ENCODE measurements around the gene PLA2G2E.

Gene PLA2G2E

GRCh38 chr1:19909971-19910370 lies 13.4 kb downstream of the PLA2G2E start:
- no peak overlapping the region for H3K4me3 ChIP-seq (ENCODE audit: low read length)
- H3K36me3 ChIP-seq (ENCODE audit: control insufficient read depth, insufficient read depth, low read length), result peaks cover 21% of the 10 kb centered on the region; the same call in 1 of the 2 replicates

GRCh38 chr1:19909392-19909791 lies 14.0 kb downstream of the PLA2G2E start:
- H3K4me1 ChIP-seq (ENCODE audit: control insufficient read depth, insufficient read depth, low read length), result no peaks in the 10 kb centered on the region
- no CpG with 5 or more reads among the region's 5 CpGs for WGBS (ENCODE audit: insufficient coverage, insufficient read length)
- H3K27me3 ChIP-seq (ENCODE audit: control insufficient read depth, insufficient read depth, low read length), result no peaks in the 10 kb centered on the region
- DNase-seq (ENCODE audit: low read depth, low spot score), result no peak
- H3K9me3 ChIP-seq (ENCODE audit: control insufficient read depth, insufficient read depth, low read length), result no peaks in the 10 kb centered on the region
- H3K27ac ChIP-seq (ENCODE audit: low read length), result no peak overlapping the region
- H3K4me3 ChIP-seq (ENCODE audit: low read length), result no peak overlapping the region
- H3K36me3 ChIP-seq (ENCODE audit: control insufficient read depth, insufficient read depth, low read length), result peaks cover 21% of the 10 kb centered on the region; the same call in 1 of the 2 replicates

More at GRCh38 chr1:19909971-19910370, 13.4 kb downstream of the PLA2G2E start:
- DNase-seq (ENCODE audit: low read depth, low spot score), result no peak
- Histone ChIP-seq H3K27me3 (ENCODE audit: control insufficient read depth, insufficient read depth, low read length) (no peaks in the 10 kb centered on the region), H3K4me1 (ENCODE audit: control insufficient read depth, insufficient read depth, low read length) (no peaks in the 10 kb centered on the region), H3K27ac (ENCODE audit: low read length) (no peak overlapping the region), H3K9me3 (ENCODE audit: control insufficient read depth, insufficient read depth, low read length) (no peaks in the 10 kb centered on the region)
- WGBS (ENCODE audit: insufficient coverage, insufficient read length), result 100% methylated on average over 1 of the region's 3 CpGs

GRCh38 chr1:19907456-19907855 lies 16.0 kb downstream of the PLA2G2E start:
- H3K4me3 ChIP-seq (ENCODE audit: low read length), result no peak overlapping the region
- no peaks in the 10 kb centered on the region for H3K4me1 ChIP-seq (ENCODE audit: control insufficient read depth, insufficient read depth, low read length)
- H3K9me3 ChIP-seq (ENCODE audit: control insufficient read depth, insufficient read depth, low read length), result no peaks in the 10 kb centered on the region
- H3K27me3 ChIP-seq (ENCODE audit: control insufficient read depth, insufficient read depth, low read length), result no peaks in the 10 kb centered on the region
- no peak overlapping the region for H3K27ac ChIP-seq (ENCODE audit: low read length)
- peaks cover 22% of the 10 kb centered on the region; the same call in 1 of the 2 replicates for H3K36me3 ChIP-seq (ENCODE audit: control insufficient read depth, insufficient read depth, low read length)
- no peak for DNase-seq (ENCODE audit: low read depth, low spot score)
- no CpG with 5 or more reads among the region's 13 CpGs for WGBS (ENCODE audit: insufficient coverage, insufficient read length)

GRCh38 chr1:19903621-19904020 lies 19.8 kb downstream of the PLA2G2E start:
- Histone ChIP-seq H3K9me3 (ENCODE audit: control insufficient read depth, insufficient read depth, low read length) (no peaks in the 10 kb centered on the region), H3K27me3 (ENCODE audit: control insufficient read depth, insufficient read depth, low read length) (no peaks in the 10 kb centered on the region), H3K4me1 (ENCODE audit: control insufficient read depth, insufficient read depth, low read length) (no peaks in the 10 kb centered on the region), H3K4me3 (ENCODE audit: low read length) (no peak overlapping the region), H3K27ac (ENCODE audit: low read length) (no peak overlapping the region), H3K36me3 (ENCODE audit: control insufficient read depth, insufficient read depth, low read length) (peaks cover 19% of the 10 kb centered on the region; the same call in 1 of the 2 replicates)
- WGBS (ENCODE audit: insufficient coverage, insufficient read length), result no CpG with 5 or more reads among the region's 7 CpGs
- no peak for DNase-seq (ENCODE audit: low read depth, low spot score)

GRCh38 chr1:19901653-19902052 lies 21.8 kb downstream of the PLA2G2E start:
- peaks cover 16% of the 10 kb centered on the region; the same call in 1 of the 2 replicates for H3K36me3 ChIP-seq (ENCODE audit: control insufficient read depth, insufficient read depth, low read length)
- H3K27me3 ChIP-seq (ENCODE audit: control insufficient read depth, insufficient read depth, low read length), result no peaks in the 10 kb centered on the region
- no peaks in the 10 kb centered on the region for H3K4me1 ChIP-seq (ENCODE audit: control insufficient read depth, insufficient read depth, low read length)
- no peak overlapping the region for H3K27ac ChIP-seq (ENCODE audit: low read length)
- WGBS (ENCODE audit: insufficient coverage, insufficient read length), result no CpG with 5 or more reads among the region's 1 CpG
- DNase-seq (ENCODE audit: low read depth, low spot score), result no peak
- no peak overlapping the region for H3K4me3 ChIP-seq (ENCODE audit: low read length)
- no peaks in the 10 kb centered on the region for H3K9me3 ChIP-seq (ENCODE audit: control insufficient read depth, insufficient read depth, low read length)

- Histone ChIP-seq H3K27ac (ENCODE audit: low read length) (no peak overlapping the region), H3K27me3 (ENCODE audit: control insufficient read depth, insufficient read depth, low read length) (no peaks in the 10 kb centered on the region), H3K4me1 (ENCODE audit: control insufficient read depth, insufficient read depth, low read length) (no peaks in the 10 kb centered on the region), H3K9me3 (ENCODE audit: control insufficient read depth, insufficient read depth, low read length) (no peaks in the 10 kb centered on the region), H3K4me3 (ENCODE audit: low read length) (no peak overlapping the region), H3K36me3 (ENCODE audit: control insufficient read depth, insufficient read depth, low read length) (peaks cover 18% of the 10 kb centered on the region; the same call in 1 of the 2 replicates)
- no CpG with 5 or more reads among the region's 5 CpGs for whole genome bisulfite sequencing (ENCODE audit: insufficient coverage, insufficient read length)
- DNase-seq (ENCODE audit: low read depth, low spot score), result no peak
These were observed 29.2 kb downstream of the PLA2G2E start for GRCh38 chr1:19894218-19894617.

- no peaks in the 10 kb centered on the region for H3K9me3 ChIP-seq (ENCODE audit: control insufficient read depth, insufficient read depth, low read length)
- WGBS (ENCODE audit: insufficient coverage, insufficient read length), result no CpG with 5 or more reads among the region's 3 CpGs
- DNase-seq (ENCODE audit: low read depth, low spot score), result no peak
- no peaks in the 10 kb centered on the region for H3K27me3 ChIP-seq (ENCODE audit: control insufficient read depth, insufficient read depth, low read length)
- no peak overlapping the region for H3K4me3 ChIP-seq (ENCODE audit: low read length)
- H3K36me3 ChIP-seq (ENCODE audit: control insufficient read depth, insufficient read depth, low read length), result peaks cover 15% of the 10 kb centered on the region; the same call in 1 of the 2 replicates
- H3K27ac ChIP-seq (ENCODE audit: low read length), result no peak overlapping the region
- H3K4me1 ChIP-seq (ENCODE audit: control insufficient read depth, insufficient read depth, low read length), result no peaks in the 10 kb centered on the region
These were observed 29.7 kb downstream of the PLA2G2E start for GRCh38 chr1:19893687-19894086.

- Histone ChIP-seq H3K4me3 (ENCODE audit: low read length) (no peak overlapping the region), H3K36me3 (ENCODE audit: control insufficient read depth, insufficient read depth, low read length) (peaks cover 14% of the 10 kb centered on the region; the same call in 1 of the 2 replicates), H3K27ac (ENCODE audit: low read length) (no peak overlapping the region), H3K4me1 (ENCODE audit: control insufficient read depth, insufficient read depth, low read length) (no peaks in the 10 kb centered on the region), H3K27me3 (ENCODE audit: control insufficient read depth, insufficient read depth, low read length) (no peaks in the 10 kb centered on the region), H3K9me3 (ENCODE audit: control insufficient read depth, insufficient read depth, low read length) (no peaks in the 10 kb centered on the region)
- WGBS (ENCODE audit: insufficient coverage, insufficient read length), result no CpG with 5 or more reads among the region's 6 CpGs
- DNase-seq (ENCODE audit: low read depth, low spot score), result no peak
These were observed 30.7 kb downstream of the PLA2G2E start for GRCh38 chr1:19892628-19893168.

- no CpG with 5 or more reads among the region's 3 CpGs for WGBS (ENCODE audit: insufficient coverage, insufficient read length)
- no peaks in the 10 kb centered on the region for H3K4me1 ChIP-seq (ENCODE audit: control insufficient read depth, insufficient read depth, low read length)
- H3K36me3 ChIP-seq (ENCODE audit: control insufficient read depth, insufficient read depth, low read length), result peaks cover 14% of the 10 kb centered on the region; the same call in 1 of the 2 replicates
These were observed 31.3 kb downstream of the PLA2G2E start for GRCh38 chr1:19892129-19892528.

GRCh38 chr1:19889656-19890055 lies 33.8 kb downstream of the PLA2G2E start:
- Histone ChIP-seq H3K27ac (ENCODE audit: low read length) (no peak overlapping the region), H3K4me3 (ENCODE audit: low read length) (no peak overlapping the region), H3K36me3 (ENCODE audit: control insufficient read depth, insufficient read depth, low read length) (peaks cover 14% of the 10 kb centered on the region; the same call in 1 of the 2 replicates), H3K27me3 (ENCODE audit: control insufficient read depth, insufficient read depth, low read length) (no peaks in the 10 kb centered on the region), H3K9me3 (ENCODE audit: control insufficient read depth, insufficient read depth, low read length) (no peaks in the 10 kb centered on the region), H3K4me1 (ENCODE audit: control insufficient read depth, insufficient read depth, low read length) (no peaks in the 10 kb centered on the region)
- no peak for DNase-seq (ENCODE audit: low read depth, low spot score)

More at GRCh38 chr1:19892129-19892528, 31.3 kb downstream of the PLA2G2E start:
- Histone ChIP-seq H3K9me3 (ENCODE audit: control insufficient read depth, insufficient read depth, low read length) (no peaks in the 10 kb centered on the region), H3K4me3 (ENCODE audit: low read length) (no peak overlapping the region), H3K27me3 (ENCODE audit: control insufficient read depth, insufficient read depth, low read length) (no peaks in the 10 kb centered on the region), H3K27ac (ENCODE audit: low read length) (no peak overlapping the region)
- no peak for DNase-seq (ENCODE audit: low read depth, low spot score)

GRCh38 chr1:19888112-19888511 lies 35.3 kb downstream of the PLA2G2E start:
- no peaks in the 10 kb centered on the region for H3K27me3 ChIP-seq (ENCODE audit: control insufficient read depth, insufficient read depth, low read length)
- no peak for DNase-seq (ENCODE audit: low read depth, low spot score)
- H3K4me3 ChIP-seq (ENCODE audit: low read length), result no peak overlapping the region
- H3K9me3 ChIP-seq (ENCODE audit: control insufficient read depth, insufficient read depth, low read length), result no peaks in the 10 kb centered on the region
- H3K27ac ChIP-seq (ENCODE audit: low read length), result no peak overlapping the region
- H3K4me1 ChIP-seq (ENCODE audit: control insufficient read depth, insufficient read depth, low read length), result no peaks in the 10 kb centered on the region
- peaks cover 9% of the 10 kb centered on the region; the same call in 1 of the 2 replicates for H3K36me3 ChIP-seq (ENCODE audit: control insufficient read depth, insufficient read depth, low read length)
- no CpG with 5 or more reads among the region's 1 CpG for WGBS (ENCODE audit: insufficient coverage, insufficient read length)

Data from iPS DF 6.9 (cell line).